Heart right ventricle (tissue), 16 donors: ENCODE data around the gene UPK1A. TPM values are rescaled to one million over a fixed set of nuclear protein-coding genes. Genes with fewer than 3 reads are reported as not detected.
"Not testable (repeated sequence)": the region's sequence is repeated elsewhere in the genome, so short reads cannot be mapped to it uniquely, and the experiment has no call there.

ENCODE experiments used
- ATAC-seq, 8 donors: fragments of 200-7000 bp; cut with Tn5 transposase; one replicate each; pipeline ENCODE4 v1.9.1; 2020; ENCODE audit warnings: mild to moderate bottlenecking in 8 of 8, moderate library complexity in 8 of 8, moderate number of reproducible peaks in 1 of 8
- DNase-seq, 2 donors: peaks; one replicate each; pipeline ENCODE4 v3.0.0-alpha.2; 2020
- H3K27ac ChIP-seq, 10 donors: fragments of 200-600 bp; sonication (generic) in 2 of 10; one replicate each; pipeline versions ENCODE4 v1.5.0 to v1.8.0; 2020 to 2022; ENCODE audit warnings: mild to moderate bottlenecking in 3 of 10
- H3K27me3 ChIP-seq, 7 donors: fragments of 200-600 bp; one replicate each; pipeline ENCODE4 v1.8.0; 2021 to 2022; ENCODE audit warnings: mild to moderate bottlenecking in 2 of 7
- H3K36me3 ChIP-seq, 9 donors: fragments of 200-600 bp; sonication (generic) in 1 of 9; one replicate each; pipeline versions ENCODE4 v1.5.0 to v1.8.0; 2020 to 2022; ENCODE audit warnings: mild to moderate bottlenecking in 2 of 9
- H3K4me1 ChIP-seq, 9 donors: fragments of 200-600 bp; sonication (generic) in 1 of 9; one replicate each; pipeline versions ENCODE4 v1.5.0 to v1.8.0; 2020 to 2022; ENCODE audit warnings: mild to moderate bottlenecking in 4 of 9
- H3K4me3 ChIP-seq, 10 donors: fragments of 200-600 bp; sonication (generic) in 2 of 10; one replicate each; pipeline versions ENCODE4 v1.5.0 to v1.8.0; 2020 to 2022; ENCODE audit warnings: mild to moderate bottlenecking in 7 of 10, moderate library complexity in 2 of 10
- H3K9me3 ChIP-seq, 11 donors: fragments of 200-600 bp in 10 of 11; sonication (generic) in 2 of 11; one replicate each; pipeline versions ENCODE4 v1.5.0 to v1.8.0; 2013 to 2022; ENCODE audit warnings: mild to moderate bottlenecking in 2 of 11, control low read depth in 1 of 11, moderate library complexity in 1 of 11
- WGBS, 2 donors: extraction: QIAGEN DNeasy Blood & Tissue Kit; methylation state at CpG; one replicate each; pipeline ENCODE4 v1.1.7; 2013; ENCODE audit warnings: inconsistent platforms in 1 of 2; 5-methylcytosine and 5-hydroxymethylcytosine counted together
- intact Hi-C, 10 donors: fragments of 100-400 bp; cut with DNase I; formaldehyde crosslinking; loops; one replicate each; pipeline versions ENCODE4 v1.11.1 to v1.14.2; 2022
- polyA plus RNA-seq, 2 donors: library from polyadenylated mRNA; stranded (reverse); fragments of 200-250 nt; gene quantifications; one replicate each; pipeline ENCODE4 v1.2.3, GENCODE V29; 2013
- total RNA-seq, 10 donors: library from RNA; stranded (reverse); fragmentation: NEBNext Ultra II Directional in 3 of 10; extraction: Animal tissue kit (Norgen Biotek cat#: 25700) in 3 of 10; gene quantifications; one replicate each; pipeline versions ENCODE4 v1.2.1 to v1.2.4, GENCODE V29; 2021 to 2023
- TF ChIP-seq, protein P1 (sequence below), 9 donors: fragments of 200-600 bp; sonication (generic) in 2 of 9; IDR thresholded peaks; one replicate each; pipeline versions ENCODE4 v1.5.0 to v1.8.0; 2021 to 2022; ENCODE audit warnings: antibody characterized with exemption in 9 of 9, mild to moderate bottlenecking in 5 of 9, moderate library complexity in 1 of 9
- donor health status: Arrhythmogenic right ventricular cardiomyopathy.
- donor health status: ischemic (EF 13 %, LVEDD 7.1; RV severe dilation, severe dysfunction).
- donor health status: healthy with polysubstance abuse.
- donor health status: DM: no; HTN: yes; CAD: no.
- donor health status: DM: no; HTN: no; CAD: no.
- donor health status: ischemic (EF 25% LVEDD 6.9; RV normal size, moderate dysfunction).
- donor health status: ischemic (EF 25% LVEDD 5.7; RV mildly dilated, moderate dysfunction).
- donor health status: healthy.
- donor health status: DM: yes; HTN: yes; CAD: no.
- donor health status: Ischemic cardiomyopathy.
- donor health status: ischemic (EF 35%, LVEDD 5.7; RV mildly dilated, moderate dysfunction).
- donor health status: nonischemic (EF 11% LVEDD 7.7; RV severe dilation, severe dysfunction).
- donor health status: DM: yes; HTN: yes; CAD: no.
- donor health status: PGD.
- donor health status: ischemic (EF 29% LVEDD 5.4; RV normal size, mild dysfunction).
- donor health status: nonischemic (EF 23%, LVEDD 6.1; RV moderate dilation, normal function).

UPK1A gene
- total and polyA plus RNA-seq, 12 donors, result 0.03 to 0.38 TPM; not detected in 10

DNA sequence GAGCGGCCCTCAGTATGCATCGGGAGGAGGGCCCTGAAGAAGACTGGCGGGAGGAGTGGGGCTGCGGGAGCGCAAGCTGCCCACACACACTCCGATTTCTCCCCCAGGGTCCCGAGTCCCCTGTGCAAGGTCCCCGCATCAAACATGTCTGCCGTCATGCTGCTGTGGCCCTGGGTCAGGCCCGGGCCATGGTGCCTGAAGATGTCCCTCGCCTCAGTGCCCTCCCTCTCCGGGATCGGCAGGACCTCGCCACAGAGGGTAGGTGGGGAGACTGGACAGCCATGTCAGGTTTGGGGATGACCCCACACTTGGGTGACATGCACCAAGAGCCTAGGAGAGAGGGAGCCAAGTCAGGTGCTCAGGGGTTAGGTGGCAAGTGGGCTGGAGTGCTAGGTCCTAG, 56.1 kb downstream of the UPK1A start:
- WGBS, 2 donors, result 95 to 96% methylated on average over 14 of the region's 14 CpGs
- H3K27me3 ChIP-seq, result no peaks in the 10 kb centered on the region
- no peak for DNase-seq
- H3K9me3 ChIP-seq, result no peaks in the 10 kb centered on the region
- peaks cover 4 to 18% (median 15%) of the 10 kb centered on the region in 9 donors for H3K4me1 ChIP-seq
- ATAC-seq, result no peak
- peaks cover 12 to 80% (median 61%) of the 10 kb centered on the region in 9 donors for H3K36me3 ChIP-seq
- H3K4me3 ChIP-seq, result no peak overlapping the region
- intact Hi-C loops, result no loop called here
- TF ChIP-seq, protein P1, sequence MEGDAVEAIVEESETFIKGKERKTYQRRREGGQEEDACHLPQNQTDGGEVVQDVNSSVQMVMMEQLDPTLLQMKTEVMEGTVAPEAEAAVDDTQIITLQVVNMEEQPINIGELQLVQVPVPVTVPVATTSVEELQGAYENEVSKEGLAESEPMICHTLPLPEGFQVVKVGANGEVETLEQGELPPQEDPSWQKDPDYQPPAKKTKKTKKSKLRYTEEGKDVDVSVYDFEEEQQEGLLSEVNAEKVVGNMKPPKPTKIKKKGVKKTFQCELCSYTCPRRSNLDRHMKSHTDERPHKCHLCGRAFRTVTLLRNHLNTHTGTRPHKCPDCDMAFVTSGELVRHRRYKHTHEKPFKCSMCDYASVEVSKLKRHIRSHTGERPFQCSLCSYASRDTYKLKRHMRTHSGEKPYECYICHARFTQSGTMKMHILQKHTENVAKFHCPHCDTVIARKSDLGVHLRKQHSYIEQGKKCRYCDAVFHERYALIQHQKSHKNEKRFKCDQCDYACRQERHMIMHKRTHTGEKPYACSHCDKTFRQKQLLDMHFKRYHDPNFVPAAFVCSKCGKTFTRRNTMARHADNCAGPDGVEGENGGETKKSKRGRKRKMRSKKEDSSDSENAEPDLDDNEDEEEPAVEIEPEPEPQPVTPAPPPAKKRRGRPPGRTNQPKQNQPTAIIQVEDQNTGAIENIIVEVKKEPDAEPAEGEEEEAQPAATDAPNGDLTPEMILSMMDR (IDR thresholded peaks at IDR 0.05), result no peak
- no peak overlapping the region for H3K27ac ChIP-seq

DNA sequence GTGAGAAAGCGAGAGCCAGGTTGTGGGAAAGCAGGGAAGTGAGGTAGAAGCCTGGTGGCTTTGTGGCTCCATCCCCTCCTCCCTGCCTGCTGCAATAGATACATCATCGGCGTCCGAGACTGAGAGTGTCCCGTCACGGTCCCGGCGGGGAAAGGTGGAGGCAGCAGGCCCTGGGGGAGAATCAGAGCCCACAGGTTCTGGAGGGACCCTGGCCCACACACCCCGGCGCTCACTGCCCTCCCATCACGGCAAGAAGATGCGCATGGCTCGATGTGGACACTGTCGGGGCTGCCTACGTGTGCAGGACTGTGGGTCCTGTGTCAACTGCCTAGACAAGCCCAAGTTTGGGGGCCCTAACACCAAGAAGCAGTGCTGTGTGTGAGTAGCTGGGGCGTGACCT, 56.6 kb downstream of the UPK1A start:
- ATAC-seq, result no peak
- no peak for DNase-seq
- peaks cover 4 to 18% (median 15%) of the 10 kb centered on the region in 9 donors for H3K4me1 ChIP-seq

DNA sequence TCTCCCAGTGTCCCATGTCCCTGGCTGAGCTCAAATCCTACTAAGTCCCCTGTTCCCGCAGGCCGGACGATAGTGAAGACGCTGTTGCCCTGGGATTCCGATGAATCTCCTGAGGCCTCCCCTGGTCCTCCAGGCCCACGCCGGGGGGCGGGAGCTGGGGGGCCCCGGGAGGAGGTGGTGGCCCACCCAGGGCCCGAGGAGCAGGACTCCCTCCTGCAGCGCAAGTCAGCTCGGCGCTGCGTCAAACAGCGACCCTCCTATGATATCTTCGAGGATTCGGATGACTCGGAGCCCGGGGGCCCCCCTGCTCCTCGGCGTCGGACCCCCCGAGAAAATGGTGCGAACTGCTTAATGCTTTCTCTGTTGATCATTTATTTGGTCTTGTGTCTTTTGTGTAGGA, 57.4 kb downstream of the UPK1A start:
- H3K4me3 ChIP-seq, result no peak overlapping the region
- no peaks in the 10 kb centered on the region for H3K27me3 ChIP-seq
- ATAC-seq, result no peak
- H3K36me3 ChIP-seq, result peaks cover 14 to 93% (median 73%) of the 10 kb centered on the region in 9 donors
- TF ChIP-seq, protein P1 (IDR thresholded peaks at IDR 0.05), result no peak
- no peak overlapping the region for H3K27ac ChIP-seq
- WGBS, 2 donors, result 94 to 95% methylated on average over 24 of the region's 24 CpGs
- no peaks in the 10 kb centered on the region for H3K9me3 ChIP-seq
- intact Hi-C loops, result no loop called here
- peaks cover 4 to 16% (median 10%) of the 10 kb centered on the region in 9 donors for H3K4me1 ChIP-seq
- no peak for DNase-seq

More for the DNA sequence above, 56.6 kb downstream of the UPK1A start:
- H3K36me3 ChIP-seq, result peaks cover 14 to 85% (median 66%) of the 10 kb centered on the region in 9 donors
- no peaks in the 10 kb centered on the region for H3K27me3 ChIP-seq
- no peak overlapping the region for H3K27ac ChIP-seq
- 90 to 94% methylated on average over 16 of the region's 16 CpGs for WGBS, 2 donors
- TF ChIP-seq, protein P1 (IDR thresholded peaks at IDR 0.05), result no peak
- no peaks in the 10 kb centered on the region for H3K9me3 ChIP-seq
- no peak overlapping the region for H3K4me3 ChIP-seq
- intact Hi-C loops, result no loop called here

DNA sequence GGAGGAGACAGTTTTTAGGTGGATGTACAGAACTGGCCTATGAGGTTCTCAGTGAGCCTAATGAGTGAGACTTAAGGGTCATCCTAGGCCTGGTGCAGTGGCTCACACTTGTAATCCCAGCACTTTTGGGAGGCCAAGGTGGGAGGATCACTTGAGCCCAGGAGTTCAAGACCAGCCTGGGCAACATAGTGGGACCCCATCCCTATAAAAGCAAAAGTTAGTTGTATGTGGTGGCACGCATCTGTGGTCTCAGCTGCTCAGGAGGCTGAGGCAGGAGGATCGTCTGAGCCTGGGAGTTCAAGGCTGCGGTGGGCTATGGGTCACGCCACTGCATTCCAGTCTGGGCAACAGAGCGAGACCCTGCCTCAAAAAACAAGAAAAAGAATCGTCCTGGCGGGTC, 57.8 kb downstream of the UPK1A start:
- ATAC-seq, intact Hi-C loops, H3K27ac ChIP-seq, H3K9me3 ChIP-seq, DNase-seq, H3K4me3 ChIP-seq, H3K27me3 ChIP-seq: not testable (repeated sequence)
- 95 to 99% methylated on average over 7 of the region's 7 CpGs for WGBS, 2 donors
- H3K4me1 ChIP-seq, result peaks cover under 1 to 12% (median 5%) of the 10 kb centered on the region in 9 donors
- peaks cover 14 to 97% (median 78%) of the 10 kb centered on the region in 9 donors for H3K36me3 ChIP-seq

DNA sequence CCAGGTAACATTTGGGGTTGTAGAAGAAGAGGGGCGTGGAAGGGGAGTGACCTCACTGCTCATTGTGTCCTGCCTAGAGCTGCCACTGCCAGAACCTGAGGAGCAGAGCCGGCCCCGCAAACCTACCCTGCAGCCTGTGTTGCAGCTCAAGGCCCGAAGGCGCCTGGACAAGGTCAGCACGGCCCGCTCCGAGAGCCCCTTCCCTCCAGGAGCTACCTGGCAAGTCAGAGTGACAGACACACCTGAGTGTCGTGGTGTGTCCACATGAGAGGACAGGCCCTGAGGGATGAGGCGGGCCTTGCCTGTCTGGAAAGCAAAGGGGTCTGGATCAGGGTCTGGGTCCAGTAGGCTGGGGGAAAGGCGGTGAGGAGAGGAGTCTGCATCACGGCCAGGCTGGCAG, 58.2 kb downstream of the UPK1A start:
- peaks cover 14 to 100% (median 82%) of the 10 kb centered on the region in 9 donors for H3K36me3 ChIP-seq
- TF ChIP-seq, protein P1 (IDR thresholded peaks at IDR 0.05), result no peak
- ATAC-seq (no peak), DNase-seq (no peak)
- no peaks in the 10 kb centered on the region for H3K9me3 ChIP-seq
- no peaks in the 10 kb centered on the region for H3K27me3 ChIP-seq
- WGBS, 2 donors, result 96 to 98% methylated on average over 12 of the region's 12 CpGs
- H3K27ac ChIP-seq, result no peak overlapping the region
- H3K4me3 ChIP-seq, result no peak overlapping the region
- intact Hi-C loops, result no loop called here
- H3K4me1 ChIP-seq, result peaks cover 0 to 7% (median 1%) of the 10 kb centered on the region in 9 donors
